SK-N-DZ (cell line): Measurements from ENCODE around the gene CD27.
"Not testable (repeated sequence)": the region's sequence is repeated elsewhere in the genome, so short reads cannot be mapped to it uniquely, and the experiment has no call there.

Experiments
- DNase-seq: peaks from one replicate; pipeline ENCODE4 v3.0.0-alpha.2; 2015; ENCODE audit warnings: low spot score

Gene CD27

DNA sequence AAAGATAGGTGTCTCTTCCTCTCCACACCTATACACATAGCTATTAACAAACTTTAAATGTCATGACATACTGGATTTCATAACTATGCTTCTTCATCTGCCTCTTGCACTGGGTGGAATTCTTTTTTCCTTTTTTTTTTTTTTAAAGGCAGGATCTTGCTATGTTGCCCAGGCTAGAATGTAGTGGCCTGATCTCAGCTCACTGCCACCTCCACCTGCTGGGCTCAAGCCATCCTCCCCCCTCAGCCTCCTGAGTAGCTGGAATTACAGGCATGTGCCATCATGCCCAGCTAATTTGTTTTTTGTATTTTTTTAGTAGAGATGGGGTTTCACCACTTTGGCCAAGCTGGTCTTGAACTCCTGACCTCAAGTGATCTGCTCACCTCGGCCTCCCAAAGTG, 43.5 kb downstream of the CD27 start:
- DNase-seq, result no peak

DNA sequence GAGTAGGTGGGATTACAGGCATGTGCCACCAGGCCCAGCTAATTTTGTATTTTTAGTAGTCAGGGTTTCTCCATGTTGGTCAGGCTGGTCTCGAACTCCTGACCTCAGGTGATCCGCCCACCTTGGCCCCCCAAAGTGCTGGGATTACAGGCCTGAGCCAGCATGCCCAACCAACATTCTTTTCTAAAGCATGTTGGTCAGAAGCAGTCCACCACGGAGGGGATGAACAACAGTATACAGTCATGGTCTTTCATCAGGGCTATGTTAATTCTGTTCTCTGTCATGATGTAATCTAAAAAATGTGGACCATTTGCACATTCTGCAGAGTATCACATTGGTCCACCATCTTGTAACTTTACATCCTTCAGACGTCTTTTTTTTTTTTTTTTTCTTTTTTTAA, 44.7 kb downstream of the CD27 start:
- no peak for DNase-seq

DNA sequence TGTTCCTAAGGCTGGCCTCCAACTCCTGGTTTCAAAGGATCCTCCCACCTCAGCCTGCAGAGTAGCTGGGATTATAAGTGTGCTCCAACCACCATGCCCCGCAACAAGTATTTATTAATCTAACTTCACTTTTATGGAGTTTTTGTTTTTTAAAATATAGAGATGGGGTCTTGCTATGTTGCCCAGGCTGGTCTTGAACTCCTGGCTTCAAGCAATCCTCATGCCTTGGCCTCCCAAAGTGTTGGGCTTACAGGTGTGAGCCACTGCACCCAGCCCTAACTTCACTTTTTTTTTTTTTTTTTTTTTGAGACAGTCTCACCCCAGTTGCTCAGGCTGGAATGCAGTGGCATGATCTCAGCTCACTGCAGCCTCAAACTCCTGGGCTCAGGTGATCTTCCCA, 45.9 kb downstream of the CD27 start:
- DNase-seq, result not testable (repeated sequence)

GRCh38 chr12:6492838-6493496, 48.2 kb downstream of the CD27 start, which contains the start of gene MRPL51:
TSS of gene MRPL51 (minus strand) at chr12:6493262. CDS start at chr12:6493136, 126 bp downstream.
- DNase-seq, result peak; percentile 96

GRCh38 chr12:6493497-6494257, 48.9 kb downstream of the CD27 start, which contains the start of gene NCAPD2:
TSS of gene NCAPD2 (plus strand) at chr12:6494102. CDS start at chr12:6495099, 997 bp downstream.
- DNase-seq, result peak; percentile 99

DNA sequence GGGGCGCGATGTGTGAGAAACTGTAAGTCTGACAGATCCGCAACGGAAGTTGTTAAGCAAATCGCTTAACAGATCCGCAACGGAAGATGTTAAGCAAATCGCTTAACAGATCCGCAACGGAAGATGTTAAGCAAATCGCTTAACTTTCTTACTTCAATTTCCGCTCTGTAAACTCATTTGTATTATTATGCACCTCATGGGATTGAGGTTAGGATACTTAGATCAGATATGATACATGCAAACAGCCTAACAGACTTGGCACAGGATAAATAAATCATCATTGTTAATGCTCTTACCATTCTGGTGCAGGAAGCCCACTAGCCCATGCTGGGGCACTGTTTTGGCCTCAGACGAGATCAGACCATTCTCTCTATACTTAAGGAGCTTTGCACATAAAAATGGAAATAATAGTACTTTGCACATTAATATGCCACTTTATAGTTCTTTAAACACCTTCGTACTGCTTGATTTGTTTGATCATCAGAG, 49.5 kb downstream of the CD27 start:
- DNase-seq, result no peak

DNA sequence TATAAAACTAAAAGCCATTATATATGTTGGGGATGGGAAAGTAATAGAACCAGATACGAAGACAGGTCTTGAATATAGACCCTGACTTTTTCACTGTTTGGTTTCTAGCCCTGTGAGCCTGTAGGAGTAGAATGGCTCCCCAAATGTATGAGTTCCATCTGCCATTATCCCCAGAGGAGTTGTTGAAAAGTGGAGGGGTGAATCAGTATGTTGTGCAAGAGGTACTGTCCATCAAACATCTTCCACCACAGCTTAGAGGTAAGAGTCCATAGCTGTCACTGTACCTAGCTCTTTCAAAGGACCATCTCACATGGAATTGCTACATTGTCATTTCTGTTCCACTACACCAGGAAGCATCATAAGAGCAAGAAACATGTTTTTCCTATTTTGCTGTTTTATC, 50.2 kb downstream of the CD27 start:
- DNase-seq, result no peak

DNA sequence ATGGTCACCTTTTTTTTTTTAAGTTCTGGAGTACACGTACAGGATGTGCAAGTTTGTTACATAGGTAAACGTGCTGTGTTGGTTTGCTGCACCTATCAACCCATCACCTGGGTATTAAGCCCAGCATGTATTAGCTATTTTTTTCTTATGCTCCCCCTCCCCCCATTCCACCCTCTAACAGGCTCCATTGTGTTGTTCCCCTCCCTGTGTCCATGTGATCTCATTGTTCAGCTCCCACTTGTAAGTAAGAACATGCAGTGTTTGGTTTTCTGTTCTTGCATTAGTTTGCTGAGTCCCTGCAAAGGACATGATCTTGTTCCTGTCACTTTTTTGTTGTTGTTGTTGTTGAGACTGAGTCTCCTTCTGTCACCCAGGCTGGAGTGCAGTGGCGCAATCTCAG, 52.5 kb downstream of the CD27 start:
- DNase-seq, result not testable (repeated sequence)

DNA sequence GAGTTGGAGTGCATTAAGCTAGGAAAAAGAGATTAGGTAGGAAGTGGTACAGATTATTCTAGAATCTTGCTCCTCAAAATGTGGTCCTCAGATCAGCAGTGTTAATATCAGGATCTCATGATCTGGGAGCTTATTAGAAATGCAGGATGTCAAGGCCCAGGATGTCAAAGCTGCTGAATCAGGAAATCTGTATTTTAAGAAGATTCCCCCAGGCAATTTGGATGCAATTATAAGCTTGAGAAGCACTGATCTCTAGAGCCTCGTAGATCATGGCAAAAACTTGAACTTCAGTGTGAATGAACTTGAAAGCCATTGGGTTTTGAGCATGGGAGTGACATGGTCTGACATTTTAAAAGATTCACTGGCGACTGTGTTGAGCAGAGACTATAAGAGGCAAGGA, 55.7 kb downstream of the CD27 start:
- no peak for DNase-seq
